ENCODE measurements around the gene ARHGAP35. TPM values are rescaled to one million over a fixed set of nuclear protein-coding genes. Genes with fewer than 3 reads are reported as not detected.
A peak's percentile ranks its signal among the peaks of the same experiment; 100 is the strongest.

ARHGAP35 gene
- total and polyA plus RNA-seq, 10 of the 15 experiments (the other 5 are each of a cell fraction or from before 2014, with no cell fraction given), result 0.85 to 29.9 (median 11.5) TPM

DNA sequence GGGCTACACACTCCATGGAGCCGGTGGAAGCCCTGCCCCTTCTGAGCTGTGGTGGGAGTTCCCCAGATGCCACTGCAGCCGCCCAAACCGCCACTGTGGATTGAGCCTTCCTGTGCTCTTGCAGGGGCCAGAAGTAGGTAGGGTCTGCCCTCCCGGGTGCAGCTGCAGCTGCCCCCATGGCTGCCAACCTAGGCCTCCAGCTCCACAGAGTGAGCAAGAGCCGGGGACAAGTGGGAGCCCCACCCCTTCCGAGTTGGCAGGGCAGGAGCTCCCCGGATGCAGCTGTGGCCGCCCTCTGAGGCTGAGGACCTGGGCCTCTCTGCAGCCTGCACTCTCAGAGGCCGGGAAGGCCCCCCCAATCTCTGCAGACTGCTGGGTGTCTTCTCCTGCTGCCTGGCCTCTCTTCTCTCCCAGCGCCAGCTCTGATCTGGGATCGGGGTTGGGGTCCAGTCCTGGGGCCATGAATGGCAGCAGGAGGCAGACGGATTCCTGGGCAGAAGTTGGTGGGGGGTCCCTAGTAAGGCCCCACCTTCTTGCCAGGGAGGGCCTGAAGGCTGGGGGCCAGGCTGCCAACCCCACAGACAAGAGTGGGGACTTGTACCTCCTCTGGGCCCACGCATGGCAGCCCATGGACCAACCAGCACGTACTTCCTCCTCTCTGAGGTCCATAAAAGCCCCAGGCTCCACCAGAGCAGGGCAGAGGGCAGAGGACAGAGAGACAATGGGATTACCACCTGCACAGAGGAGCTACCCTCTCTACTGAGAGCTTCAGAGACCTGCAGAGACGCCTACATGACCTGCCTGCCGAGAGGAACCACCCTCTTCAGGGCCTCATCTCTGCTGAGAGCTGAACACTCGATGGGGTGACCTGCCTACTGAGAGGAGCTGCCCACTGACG, 39.0 kb upstream of the ARHGAP35 start (continued):
- TF ChIP-seq MEF2A (IDR thresholded peaks at IDR 0.05; ENCODE audit: insufficient read depth, low read depth, low read length) (no peak), SP1 (IDR thresholded peaks at IDR 0.05; ENCODE audit: low read depth, low read length) (no peak), BMI1 (IDR thresholded peaks at IDR 0.05; ENCODE audit: borderline replicate concordance) (no peak), TCF12 (IDR thresholded peaks at IDR 0.05; ENCODE audit: low read depth, low read length) (0 out of 2 replicates have a peak, but pooled peaks have one; percentile 32), TCF3 (IDR thresholded peaks at IDR 0.05; ENCODE audit: borderline replicate concordance, insufficient read depth, low read depth, low read length) (0 out of 2 replicates have a peak, but pooled peaks have one; percentile 18), SREBF1 (IDR thresholded peaks at IDR 0.05; ENCODE audit: low read length) (no peak)
- TF ChIP-seq, protein P1, sequence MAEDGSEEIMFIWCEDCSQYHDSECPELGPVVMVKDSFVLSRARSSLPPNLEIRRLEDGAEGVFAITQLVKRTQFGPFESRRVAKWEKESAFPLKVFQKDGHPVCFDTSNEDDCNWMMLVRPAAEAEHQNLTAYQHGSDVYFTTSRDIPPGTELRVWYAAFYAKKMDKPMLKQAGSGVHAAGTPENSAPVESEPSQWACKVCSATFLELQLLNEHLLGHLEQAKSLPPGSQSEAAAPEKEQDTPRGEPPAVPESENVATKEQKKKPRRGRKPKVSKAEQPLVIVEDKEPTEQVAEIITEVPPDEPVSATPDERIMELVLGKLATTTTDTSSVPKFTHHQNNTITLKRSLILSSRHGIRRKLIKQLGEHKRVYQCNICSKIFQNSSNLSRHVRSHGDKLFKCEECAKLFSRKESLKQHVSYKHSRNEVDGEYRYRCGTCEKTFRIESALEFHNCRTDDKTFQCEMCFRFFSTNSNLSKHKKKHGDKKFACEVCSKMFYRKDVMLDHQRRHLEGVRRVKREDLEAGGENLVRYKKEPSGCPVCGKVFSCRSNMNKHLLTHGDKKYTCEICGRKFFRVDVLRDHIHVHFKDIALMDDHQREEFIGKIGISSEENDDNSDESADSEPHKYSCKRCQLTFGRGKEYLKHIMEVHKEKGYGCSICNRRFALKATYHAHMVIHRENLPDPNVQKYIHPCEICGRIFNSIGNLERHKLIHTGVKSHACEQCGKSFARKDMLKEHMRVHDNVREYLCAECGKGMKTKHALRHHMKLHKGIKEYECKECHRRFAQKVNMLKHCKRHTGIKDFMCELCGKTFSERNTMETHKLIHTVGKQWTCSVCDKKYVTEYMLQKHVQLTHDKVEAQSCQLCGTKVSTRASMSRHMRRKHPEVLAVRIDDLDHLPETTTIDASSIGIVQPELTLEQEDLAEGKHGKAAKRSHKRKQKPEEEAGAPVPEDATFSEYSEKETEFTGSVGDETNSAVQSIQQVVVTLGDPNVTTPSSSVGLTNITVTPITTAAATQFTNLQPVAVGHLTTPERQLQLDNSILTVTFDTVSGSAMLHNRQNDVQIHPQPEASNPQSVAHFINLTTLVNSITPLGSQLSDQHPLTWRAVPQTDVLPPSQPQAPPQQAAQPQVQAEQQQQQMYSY (CRISPR knock-in tag; IDR thresholded peaks at IDR 0.05), result no peak
- TF ChIP-seq, protein P2, sequence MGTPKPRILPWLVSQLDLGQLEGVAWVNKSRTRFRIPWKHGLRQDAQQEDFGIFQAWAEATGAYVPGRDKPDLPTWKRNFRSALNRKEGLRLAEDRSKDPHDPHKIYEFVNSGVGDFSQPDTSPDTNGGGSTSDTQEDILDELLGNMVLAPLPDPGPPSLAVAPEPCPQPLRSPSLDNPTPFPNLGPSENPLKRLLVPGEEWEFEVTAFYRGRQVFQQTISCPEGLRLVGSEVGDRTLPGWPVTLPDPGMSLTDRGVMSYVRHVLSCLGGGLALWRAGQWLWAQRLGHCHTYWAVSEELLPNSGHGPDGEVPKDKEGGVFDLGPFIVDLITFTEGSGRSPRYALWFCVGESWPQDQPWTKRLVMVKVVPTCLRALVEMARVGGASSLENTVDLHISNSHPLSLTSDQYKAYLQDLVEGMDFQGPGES (IDR thresholded peaks at IDR 0.05), result no peak
- TF ChIP-seq, protein P3, sequence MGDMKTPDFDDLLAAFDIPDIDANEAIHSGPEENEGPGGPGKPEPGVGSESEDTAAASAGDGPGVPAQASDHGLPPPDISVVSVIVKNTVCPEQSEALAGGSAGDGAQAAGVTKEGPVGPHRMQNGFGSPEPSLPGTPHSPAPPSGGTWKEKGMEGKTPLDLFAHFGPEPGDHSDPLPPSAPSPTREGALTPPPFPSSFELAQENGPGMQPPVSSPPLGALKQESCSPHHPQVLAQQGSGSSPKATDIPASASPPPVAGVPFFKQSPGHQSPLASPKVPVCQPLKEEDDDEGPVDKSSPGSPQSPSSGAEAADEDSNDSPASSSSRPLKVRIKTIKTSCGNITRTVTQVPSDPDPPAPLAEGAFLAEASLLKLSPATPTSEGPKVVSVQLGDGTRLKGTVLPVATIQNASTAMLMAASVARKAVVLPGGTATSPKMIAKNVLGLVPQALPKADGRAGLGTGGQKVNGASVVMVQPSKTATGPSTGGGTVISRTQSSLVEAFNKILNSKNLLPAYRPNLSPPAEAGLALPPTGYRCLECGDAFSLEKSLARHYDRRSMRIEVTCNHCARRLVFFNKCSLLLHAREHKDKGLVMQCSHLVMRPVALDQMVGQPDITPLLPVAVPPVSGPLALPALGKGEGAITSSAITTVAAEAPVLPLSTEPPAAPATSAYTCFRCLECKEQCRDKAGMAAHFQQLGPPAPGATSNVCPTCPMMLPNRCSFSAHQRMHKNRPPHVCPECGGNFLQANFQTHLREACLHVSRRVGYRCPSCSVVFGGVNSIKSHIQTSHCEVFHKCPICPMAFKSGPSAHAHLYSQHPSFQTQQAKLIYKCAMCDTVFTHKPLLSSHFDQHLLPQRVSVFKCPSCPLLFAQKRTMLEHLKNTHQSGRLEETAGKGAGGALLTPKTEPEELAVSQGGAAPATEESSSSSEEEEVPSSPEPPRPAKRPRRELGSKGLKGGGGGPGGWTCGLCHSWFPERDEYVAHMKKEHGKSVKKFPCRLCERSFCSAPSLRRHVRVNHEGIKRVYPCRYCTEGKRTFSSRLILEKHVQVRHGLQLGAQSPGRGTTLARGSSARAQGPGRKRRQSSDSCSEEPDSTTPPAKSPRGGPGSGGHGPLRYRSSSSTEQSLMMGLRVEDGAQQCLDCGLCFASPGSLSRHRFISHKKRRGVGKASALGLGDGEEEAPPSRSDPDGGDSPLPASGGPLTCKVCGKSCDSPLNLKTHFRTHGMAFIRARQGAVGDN (IDR thresholded peaks at IDR 0.05), result no peak; the same call in 1 of the 2 replicates
- TF ChIP-seq, protein P4, sequence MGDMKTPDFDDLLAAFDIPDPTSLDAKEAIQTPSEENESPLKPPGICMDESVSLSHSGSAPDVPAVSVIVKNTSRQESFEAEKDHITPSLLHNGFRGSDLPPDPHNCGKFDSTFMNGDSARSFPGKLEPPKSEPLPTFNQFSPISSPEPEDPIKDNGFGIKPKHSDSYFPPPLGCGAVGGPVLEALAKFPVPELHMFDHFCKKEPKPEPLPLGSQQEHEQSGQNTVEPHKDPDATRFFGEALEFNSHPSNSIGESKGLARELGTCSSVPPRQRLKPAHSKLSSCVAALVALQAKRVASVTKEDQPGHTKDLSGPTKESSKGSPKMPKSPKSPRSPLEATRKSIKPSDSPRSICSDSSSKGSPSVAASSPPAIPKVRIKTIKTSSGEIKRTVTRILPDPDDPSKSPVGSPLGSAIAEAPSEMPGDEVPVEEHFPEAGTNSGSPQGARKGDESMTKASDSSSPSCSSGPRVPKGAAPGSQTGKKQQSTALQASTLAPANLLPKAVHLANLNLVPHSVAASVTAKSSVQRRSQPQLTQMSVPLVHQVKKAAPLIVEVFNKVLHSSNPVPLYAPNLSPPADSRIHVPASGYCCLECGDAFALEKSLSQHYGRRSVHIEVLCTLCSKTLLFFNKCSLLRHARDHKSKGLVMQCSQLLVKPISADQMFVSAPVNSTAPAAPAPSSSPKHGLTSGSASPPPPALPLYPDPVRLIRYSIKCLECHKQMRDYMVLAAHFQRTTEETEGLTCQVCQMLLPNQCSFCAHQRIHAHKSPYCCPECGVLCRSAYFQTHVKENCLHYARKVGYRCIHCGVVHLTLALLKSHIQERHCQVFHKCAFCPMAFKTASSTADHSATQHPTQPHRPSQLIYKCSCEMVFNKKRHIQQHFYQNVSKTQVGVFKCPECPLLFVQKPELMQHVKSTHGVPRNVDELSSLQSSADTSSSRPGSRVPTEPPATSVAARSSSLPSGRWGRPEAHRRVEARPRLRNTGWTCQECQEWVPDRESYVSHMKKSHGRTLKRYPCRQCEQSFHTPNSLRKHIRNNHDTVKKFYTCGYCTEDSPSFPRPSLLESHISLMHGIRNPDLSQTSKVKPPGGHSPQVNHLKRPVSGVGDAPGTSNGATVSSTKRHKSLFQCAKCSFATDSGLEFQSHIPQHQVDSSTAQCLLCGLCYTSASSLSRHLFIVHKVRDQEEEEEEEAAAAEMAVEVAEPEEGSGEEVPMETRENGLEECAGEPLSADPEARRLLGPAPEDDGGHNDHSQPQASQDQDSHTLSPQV (IDR thresholded peaks at IDR 0.05), result no peak
- TF ChIP-seq, protein P5, sequence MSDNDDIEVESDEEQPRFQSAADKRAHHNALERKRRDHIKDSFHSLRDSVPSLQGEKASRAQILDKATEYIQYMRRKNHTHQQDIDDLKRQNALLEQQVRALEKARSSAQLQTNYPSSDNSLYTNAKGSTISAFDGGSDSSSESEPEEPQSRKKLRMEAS (IDR thresholded peaks at IDR 0.05; ENCODE audit: low read depth, low read length), result no peak
- TF ChIP-seq, protein P6, sequence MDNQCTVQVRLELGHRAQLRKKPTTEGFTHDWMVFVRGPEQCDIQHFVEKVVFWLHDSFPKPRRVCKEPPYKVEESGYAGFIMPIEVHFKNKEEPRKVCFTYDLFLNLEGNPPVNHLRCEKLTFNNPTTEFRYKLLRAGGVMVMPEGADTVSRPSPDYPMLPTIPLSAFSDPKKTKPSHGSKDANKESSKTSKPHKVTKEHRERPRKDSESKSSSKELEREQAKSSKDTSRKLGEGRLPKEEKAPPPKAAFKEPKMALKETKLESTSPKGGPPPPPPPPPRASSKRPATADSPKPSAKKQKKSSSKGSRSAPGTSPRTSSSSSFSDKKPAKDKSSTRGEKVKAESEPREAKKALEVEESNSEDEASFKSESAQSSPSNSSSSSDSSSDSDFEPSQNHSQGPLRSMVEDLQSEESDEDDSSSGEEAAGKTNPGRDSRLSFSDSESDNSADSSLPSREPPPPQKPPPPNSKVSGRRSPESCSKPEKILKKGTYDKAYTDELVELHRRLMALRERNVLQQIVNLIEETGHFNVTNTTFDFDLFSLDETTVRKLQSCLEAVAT (IDR thresholded peaks at IDR 0.05), result no peak

Data from GM12878 (cell line).